GM18870 (cell line): Measurements from ENCODE around the gene PDE6G.

Experiments
- ATAC-seq: cut with Tn5 transposase; IDR thresholded peaks from one replicate; pipeline ENCODE4 v1.9.1; 2021; ENCODE audit warnings: moderate library complexity; ENCODE audit not compliant: unreplicated experiment

PDE6G gene

GRCh38 chr17:81664051-81664470 lies 7.7 kb upstream of the PDE6G start:
- ATAC-seq: no peak

- ATAC-seq: no peak
These were observed 5.7 kb upstream of the PDE6G start for GRCh38 chr17:81662002-81662401.

GRCh38 chr17:81660441-81660840 lies 4.1 kb upstream of the PDE6G start:
- no peak for ATAC-seq

GRCh38 chr17:81659038-81659437 lies 2.7 kb upstream of the PDE6G start:
- ATAC-seq: no peak

GRCh38 chr17:81656835-81657234 lies 493 bp upstream of the PDE6G start:
- no peak for ATAC-seq

GRCh38 chr17:81655378-81656117 lies 794 bp downstream of the PDE6G start:
- ATAC-seq: no peak

GRCh38 chr17:81652906-81653771 lies 3.2 kb downstream of the PDE6G start:
- ATAC-seq: no peak

- ATAC-seq: no peak
These were observed 4.7 kb downstream of the PDE6G start for GRCh38 chr17:81651692-81652091.

GRCh38 chr17:81650951-81651350 lies 5.4 kb downstream of the PDE6G start:
- ATAC-seq: no peak

GRCh38 chr17:81648707-81649085 lies 7.6 kb downstream of the PDE6G start:
- ATAC-seq: no peak

GRCh38 chr17:81648013-81648706 lies 8.2 kb downstream of the PDE6G start:
- no peak for ATAC-seq

GRCh38 chr17:81647640-81648012 lies 8.7 kb downstream of the PDE6G start:
- no peak for ATAC-seq

- ATAC-seq: no peak
These were observed 9.3 kb downstream of the PDE6G start for GRCh38 chr17:81646869-81647600.

- ATAC-seq: no peak
These were observed 11.1 kb downstream of the PDE6G start for GRCh38 chr17:81644976-81645952.

GRCh38 chr17:81644496-81644895 lies 11.8 kb downstream of the PDE6G start:
- ATAC-seq: no peak

- ATAC-seq: no peak
These were observed 14.4 kb downstream of the PDE6G start for GRCh38 chr17:81641825-81642489.

GRCh38 chr17:81640011-81640410 lies 16.3 kb downstream of the PDE6G start:
- no peak for ATAC-seq

GRCh38 chr17:81638683-81639082 lies 17.7 kb downstream of the PDE6G start:
- no peak for ATAC-seq
